K562 (cell line): ENCODE measurements around the gene SEC14L1. TPM values are rescaled to one million over a fixed set of nuclear protein-coding genes. Genes with fewer than 3 reads are reported as not detected.

ENCODE experiments used
- ATF3 ChIP-seq, 2 experiments: fragments of 450-650 bp in 1 of 2; sonication (generic) in 1 of 2; formaldehyde crosslinking in 1 of 2; IDR thresholded peaks in 1 of 2; conservative IDR thresholded peaks in 1 of 2; 2 replicates each; pipeline versions ENCODE4 v1.6.1 to v1.8.1; 2016 to 2023; ENCODE audit warnings: mild to moderate bottlenecking in 2 of 2, moderate library complexity in 2 of 2, inconsistent platforms in 1 of 2, missing genetic modification reagents in 1 of 2
- CC2D1A ChIP-seq: fragments of 450-650 bp; IDR thresholded peaks from 2 replicates; pipeline ENCODE4 v1.6.1; 2017; ENCODE audit warnings: mild to moderate bottlenecking
- CREM ChIP-seq: IDR thresholded peaks from 2 replicates; pipeline ENCODE4 v1.6.1; 2014; ENCODE audit warnings: antibody characterized with exemption, low read depth
- CXXC5 ChIP-seq: fragments of 250-450 bp; sonication (Bioruptor Pico); IDR thresholded peaks from 2 replicates; pipeline ENCODE4 v1.8.0; 2022; ENCODE audit warnings: inconsistent platforms, mild to moderate bottlenecking, moderate library complexity
- ETS2 ChIP-seq: IDR thresholded peaks from 2 replicates; pipeline ENCODE4 v1.6.1; 2016; ENCODE audit warnings: borderline replicate concordance, missing genetic modification characterization, mild to moderate bottlenecking, moderate library complexity, missing compliant biosample characterization; ENCODE audit not compliant: poor library complexity, severe bottlenecking
- HDAC6 ChIP-seq: IDR thresholded peaks from 2 replicates; pipeline ENCODE4 v1.6.1; 2012; ENCODE audit warnings: low read depth, mild to moderate bottlenecking, control low read depth, inconsistent platforms, low read length, moderate library complexity
- HMGN3 ChIP-seq: IDR thresholded peaks from 2 replicates; pipeline ENCODE4 v1.6.1; 2011; ENCODE audit warnings: borderline replicate concordance, low read depth, mild to moderate bottlenecking, mixed read lengths, low read length; ENCODE audit not compliant: insufficient read length; ENCODE audit errors: extremely low read depth
- KAT7 ChIP-seq: sonication (generic); formaldehyde crosslinking; IDR thresholded peaks from 2 replicates; pipeline ENCODE4 v1.8.0; 2022; ENCODE audit warnings: missing genetic modification reagents, mild to moderate bottlenecking, borderline replicate concordance
- KLF1 ChIP-seq: fragments of 450-650 bp; IDR thresholded peaks from 2 replicates; pipeline ENCODE4 v1.6.1; 2016; ENCODE audit warnings: missing genetic modification characterization, missing compliant biosample characterization
- L3MBTL2 ChIP-seq: fragments of 450-650 bp; IDR thresholded peaks from 2 replicates; pipeline ENCODE4 v1.6.1; 2016; ENCODE audit warnings: mild to moderate bottlenecking, moderate library complexity
- MTA3 ChIP-seq: fragments of 450-650 bp; formaldehyde crosslinking; IDR thresholded peaks from 2 replicates; pipeline ENCODE4 v1.6.1; 2017; ENCODE audit warnings: mild to moderate bottlenecking, borderline replicate concordance
- NCOR1 ChIP-seq: fragments of 450-650 bp; IDR thresholded peaks from 2 replicates; pipeline ENCODE4 v1.6.1; 2016; ENCODE audit warnings: mild to moderate bottlenecking, moderate library complexity
- NRF1 ChIP-seq, 2 experiments: fragments of 450-650 bp; IDR thresholded peaks in 1 of 2; conservative IDR thresholded peaks in 1 of 2; 2 replicates each; pipeline ENCODE4 v1.6.1; 2014; ENCODE audit warnings: mild to moderate bottlenecking in 2 of 2
- NUFIP1 ChIP-seq: fragments of 450-650 bp; IDR thresholded peaks from 2 replicates; pipeline ENCODE4 v1.6.1; 2018; ENCODE audit not compliant: partially characterized antibody
- SIX5 ChIP-seq, 2 experiments: IDR thresholded peaks; 2 replicates each; pipeline ENCODE4 v1.6.1; 2011; ENCODE audit warnings: low read length in 2 of 2, borderline replicate concordance in 1 of 2, low read depth in 1 of 2, mild to moderate bottlenecking in 1 of 2, moderate library complexity in 1 of 2; ENCODE audit not compliant: insufficient read depth in 1 of 2
- ZBTB5 ChIP-seq: fragments of 450-650 bp; IDR thresholded peaks from 2 replicates; pipeline ENCODE4 v1.6.1; 2017; ENCODE audit warnings: antibody characterized with exemption
- ZBTB7A ChIP-seq: IDR thresholded peaks from 2 replicates; pipeline ENCODE4 v1.6.1; 2011; ENCODE audit warnings: low read depth, mild to moderate bottlenecking, low read length, moderate library complexity, borderline replicate concordance; ENCODE audit not compliant: control insufficient read depth
- ZNF24 ChIP-seq: fragments of 450-650 bp; IDR thresholded peaks from 2 replicates; pipeline ENCODE4 v1.6.1; 2016
- ZNF695 ChIP-seq: fragments of 450-650 bp; formaldehyde crosslinking; IDR thresholded peaks from 2 replicates; pipeline ENCODE4 v1.4.0; 2020; ENCODE audit warnings: mild to moderate bottlenecking, moderate library complexity
- polyA plus RNA-seq, 8 experiments: library from polyadenylated mRNA; depleted of rRNA in 4 of 8; stranded (reverse) in 5 of 8; unstranded in 3 of 8; fragments of >200 nt; fragmentation: Nextera tagmentation in 2 of 8; fragmentation: Illumina TruSeq in 1 of 8; extraction: Ambion mirVana in 2 of 8; extraction: Trizol in 1 of 8; gene quantifications; 2 replicates each; pipeline versions ENCODE4 v1.2.1 to v1.2.3, GENCODE V29; 2011 to 2014; ENCODE audit warnings: inconsistent platforms in 1 of 8, missing spikeins in 1 of 8
- total RNA-seq, 7 experiments: library from RNA; depleted of rRNA in 6 of 7; stranded (reverse); fragments of >200 nt in 6 of 7; fragmentation: Illumina TruSeq in 2 of 7; extraction: Trizol in 2 of 7; gene quantifications; 2 replicates each; pipeline versions ENCODE4 v1.2.1 to v1.2.3, GENCODE V29; 2011 to 2021; ENCODE audit warnings: low replicate concordance in 1 of 7
- TF ChIP-seq, protein P1 (sequence below), 3 experiments: IDR thresholded peaks in 2 of 3; conservative IDR thresholded peaks in 1 of 3; 2 replicates each; pipeline ENCODE4 v1.5.1; 2011 to 2012; ENCODE audit warnings: low read length in 3 of 3, mild to moderate bottlenecking in 3 of 3, control low read depth in 2 of 3, improper control_type of control experiment in 1 of 3, inconsistent platforms in 1 of 3, low read depth in 1 of 3, mixed read lengths in 1 of 3, moderate library complexity in 1 of 3; ENCODE audit not compliant: insufficient read depth in 2 of 3

The SEC14L1 gene
- total and polyA plus RNA-seq, 9 of the 15 experiments (the other 6 are each of a cell fraction or from before 2014, with no cell fraction given) = 3.1 to 39.7 (median 15.2) TPM

DNA sequence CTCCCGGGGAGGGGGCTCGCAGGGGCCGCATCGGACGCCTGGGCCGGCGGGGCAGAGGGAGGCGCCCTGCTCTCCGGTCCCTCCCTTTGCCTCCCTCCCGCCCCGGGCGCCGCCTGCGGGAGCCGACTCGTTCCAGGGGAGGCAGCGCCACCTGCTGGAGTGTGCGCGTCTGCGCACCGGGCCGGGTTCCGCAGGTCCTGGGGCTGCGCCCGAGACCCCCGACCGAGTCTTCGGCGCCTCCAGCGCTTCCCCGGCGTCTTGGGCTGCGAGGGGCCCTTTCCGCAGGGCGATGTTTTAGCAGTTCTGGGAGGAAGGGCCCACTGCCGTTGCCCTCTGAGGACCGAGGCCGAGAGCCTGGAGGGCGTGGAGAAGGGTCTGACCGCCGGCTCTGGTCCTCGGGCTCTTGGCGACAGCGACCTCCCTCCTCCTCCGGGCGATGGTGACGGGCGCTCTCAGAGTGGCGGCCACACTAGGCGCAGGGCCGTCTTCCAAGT is 106.3 kb downstream of the SEC14L1 start (continued):
- TF ChIP-seq L3MBTL2 = 0 out of 2 replicates have a peak, but pooled peaks have one; percentile 21
- TF ChIP-seq ETS2 (tag) = no peak
- 0 out of 2 replicates have a peak, but pooled peaks have one; percentile 33 for TF ChIP-seq ZNF24
- TF ChIP-seq ATF3 (IDR thresholded peaks at IDR 0.05) = no peak
- TF ChIP-seq ATF3 (CRISPR knock-in tag; conservative IDR thresholded peaks at IDR 0.05) = no peak
- TF ChIP-seq, protein P1, sequence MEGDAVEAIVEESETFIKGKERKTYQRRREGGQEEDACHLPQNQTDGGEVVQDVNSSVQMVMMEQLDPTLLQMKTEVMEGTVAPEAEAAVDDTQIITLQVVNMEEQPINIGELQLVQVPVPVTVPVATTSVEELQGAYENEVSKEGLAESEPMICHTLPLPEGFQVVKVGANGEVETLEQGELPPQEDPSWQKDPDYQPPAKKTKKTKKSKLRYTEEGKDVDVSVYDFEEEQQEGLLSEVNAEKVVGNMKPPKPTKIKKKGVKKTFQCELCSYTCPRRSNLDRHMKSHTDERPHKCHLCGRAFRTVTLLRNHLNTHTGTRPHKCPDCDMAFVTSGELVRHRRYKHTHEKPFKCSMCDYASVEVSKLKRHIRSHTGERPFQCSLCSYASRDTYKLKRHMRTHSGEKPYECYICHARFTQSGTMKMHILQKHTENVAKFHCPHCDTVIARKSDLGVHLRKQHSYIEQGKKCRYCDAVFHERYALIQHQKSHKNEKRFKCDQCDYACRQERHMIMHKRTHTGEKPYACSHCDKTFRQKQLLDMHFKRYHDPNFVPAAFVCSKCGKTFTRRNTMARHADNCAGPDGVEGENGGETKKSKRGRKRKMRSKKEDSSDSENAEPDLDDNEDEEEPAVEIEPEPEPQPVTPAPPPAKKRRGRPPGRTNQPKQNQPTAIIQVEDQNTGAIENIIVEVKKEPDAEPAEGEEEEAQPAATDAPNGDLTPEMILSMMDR (IDR thresholded peaks at IDR 0.05 in 2 of 3, conservative IDR thresholded peaks at IDR 0.05 in 1 of 3; ENCODE audit: insufficient read depth in 2 of 3, low read depth in 1 of 3, low read length in 3 of 3) = peak; percentile 79 to 92 (median 86)
- no peak for TF ChIP-seq ZNF695
- TF ChIP-seq ZBTB5 = no peak
- peak; percentile 58 for TF ChIP-seq CREM
- TF ChIP-seq NCOR1 = no peak
- TF ChIP-seq ZBTB7A = peak; percentile 97
- 0 out of 2 replicates have a peak, but pooled peaks have one; percentile 39 for TF ChIP-seq CXXC5 (CRISPR knock-in tag)
- peak; percentile 22 to 30; a peak in 2 of 4 replicates for TF ChIP-seq NRF1 (conservative IDR thresholded peaks at IDR 0.05 in 1 of 2, IDR thresholded peaks at IDR 0.05 in 1 of 2)
- peak; percentile 26; the same call in 1 of the 2 replicates for TF ChIP-seq KLF1 (tag)
- no peak for TF ChIP-seq HDAC6
- peak; percentile 50 for TF ChIP-seq HMGN3
- TF ChIP-seq SIX5 (IDR thresholded peaks at IDR 0.05; ENCODE audit: borderline replicate concordance in 1 of 2, insufficient read depth in 1 of 2, low read depth in 1 of 2, low read length in 2 of 2) = no peak
- TF ChIP-seq MTA3 = peak; percentile 51; the same call in 1 of the 2 replicates
- no peak for TF ChIP-seq KAT7
- TF ChIP-seq CC2D1A = peak; percentile 42; the same call in 1 of the 2 replicates
- TF ChIP-seq NUFIP1 = no peak
